ENCODE measurements around the gene SMG5.

Gene SMG5

DNA sequence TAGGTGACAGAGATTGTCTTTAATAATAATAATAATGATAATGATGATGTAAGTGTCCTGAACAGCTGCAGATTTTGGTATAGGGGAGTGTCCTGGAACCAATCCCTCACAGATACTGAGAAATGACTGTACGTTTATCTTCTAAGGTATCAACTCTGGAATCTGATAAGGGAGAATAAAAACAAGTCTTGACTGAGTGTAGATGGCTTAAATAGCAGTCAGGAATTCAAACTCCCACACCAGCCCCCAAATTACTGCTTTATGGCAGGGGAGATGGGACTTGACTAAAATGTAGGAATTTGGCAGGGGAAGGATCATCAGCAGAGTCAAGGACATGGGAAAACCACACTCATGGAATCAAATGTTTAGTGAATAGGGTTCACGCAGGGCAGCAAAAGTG, 22.6 kb upstream of the SMG5 start:
- no peak for DNase-seq (ENCODE audit: low spot score)
- Histone ChIP-seq H3K27me3 (ENCODE audit: control insufficient read depth in 3 of 3, insufficient read depth in 3 of 3, low read depth in 1 of 3, low read length in 3 of 3) (no peaks in the 10 kb centered on the region), H3K14ac (ENCODE audit: low read length) (no peak overlapping the region), H4K8ac (ENCODE audit: low read depth, low read length) (no peak overlapping the region), H2BK15ac (ENCODE audit: low read length) (no peak overlapping the region), H2AFZ (ENCODE audit: low read length) (no peak overlapping the region), H3K27ac (replicated peaks; ENCODE audit: low read length) (no peak overlapping the region), H4K91ac (ENCODE audit: low read depth, low read length, poor library complexity) (no peak overlapping the region), H3K4me3 (ENCODE audit: low read length in 2 of 2) (no peak overlapping the region), H3K9ac (ENCODE audit: low read depth, low read length, poor library complexity) (no peak overlapping the region), H2BK120ac (ENCODE audit: low read depth, low read length) (no peak overlapping the region), H3K9me3 (replicated peaks in 1 of 2; ENCODE audit: control insufficient read depth in 2 of 2, insufficient read depth in 1 of 2, low read depth in 1 of 2, low read length in 2 of 2) (no peaks in the 10 kb centered on the region), H3K36me3 (replicated peaks in 1 of 2; ENCODE audit: control insufficient read depth in 2 of 2, insufficient read depth in 2 of 2, low read length in 2 of 2) (peaks cover 15 to 56% of the 10 kb centered on the region in 2 donors), H2AK5ac (ENCODE audit: low read depth, low read length) (no peak overlapping the region), H3K4me2 (ENCODE audit: insufficient read depth, low read length, poor library complexity, severe bottlenecking) (no peak overlapping the region), H3K4me1 (ENCODE audit: control insufficient read depth in 2 of 2, insufficient read depth in 1 of 2, low read depth in 1 of 2, low read length in 2 of 2) (no peaks in the 10 kb centered on the region), H3K4ac (ENCODE audit: low read length) (no peak overlapping the region), H2BK12ac (ENCODE audit: low read length) (no peak overlapping the region), H2BK5ac (ENCODE audit: low read length) (no peak overlapping the region), H3K23ac (ENCODE audit: low read depth, low read length, poor library complexity) (no peak overlapping the region), H3K79me1 (ENCODE audit: low read depth, low read length) (no peaks in the 10 kb centered on the region), H3K18ac (ENCODE audit: low read length) (no peak overlapping the region)
- WGBS, 2 donors (ENCODE audit: extremely low coverage in 2 of 2, insufficient read length in 2 of 2, insufficient replicate concordance in 1 of 2), result no CpG with 5 or more reads among the region's 2 CpGs

DNA sequence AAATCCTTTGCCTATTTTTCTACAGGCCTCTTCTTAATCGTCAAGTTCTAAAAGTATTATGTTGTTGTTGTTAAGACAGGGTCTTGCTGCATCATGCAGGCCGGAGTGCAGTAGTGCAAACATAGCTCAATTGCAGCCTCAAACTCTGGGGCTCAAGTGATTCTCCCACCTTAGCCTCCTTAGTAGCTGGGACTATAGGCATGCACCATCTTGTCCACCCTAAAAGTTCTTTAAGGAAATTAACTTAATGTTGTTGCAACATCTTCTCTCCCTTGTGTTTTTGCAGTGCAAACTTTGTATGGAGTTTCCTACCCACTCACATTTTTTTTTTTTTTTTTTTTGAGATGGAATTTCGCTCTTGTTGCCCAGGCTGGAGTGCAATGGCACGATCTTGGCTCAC, 20.6 kb upstream of the SMG5 start:
- H3K27ac ChIP-seq (replicated peaks; ENCODE audit: low read length), result no peak overlapping the region
- no peaks in the 10 kb centered on the region for H3K79me1 ChIP-seq (ENCODE audit: low read depth, low read length)
- no CpG with 5 or more reads among the region's 4 CpGs for WGBS, 2 donors (ENCODE audit: extremely low coverage in 2 of 2, insufficient read length in 2 of 2, insufficient replicate concordance in 1 of 2)
- H3K4me3 ChIP-seq (ENCODE audit: low read length in 2 of 2), result no peak overlapping the region
- H3K36me3 ChIP-seq (replicated peaks in 1 of 2; ENCODE audit: control insufficient read depth in 2 of 2, insufficient read depth in 2 of 2, low read length in 2 of 2), result peaks cover 4 to 37% of the 10 kb centered on the region in 2 donors
- no peak overlapping the region for H2BK12ac ChIP-seq (ENCODE audit: low read length)
- no peak overlapping the region for H2BK15ac ChIP-seq (ENCODE audit: low read length)
- H3K9me3 ChIP-seq (replicated peaks in 1 of 2; ENCODE audit: control insufficient read depth in 2 of 2, insufficient read depth in 1 of 2, low read depth in 1 of 2, low read length in 2 of 2), result no peaks in the 10 kb centered on the region
- H3K4me2 ChIP-seq (ENCODE audit: insufficient read depth, low read length, poor library complexity, severe bottlenecking), result no peak overlapping the region
- no peak overlapping the region for H2BK5ac ChIP-seq (ENCODE audit: low read length)
- H3K27me3 ChIP-seq (ENCODE audit: control insufficient read depth in 3 of 3, insufficient read depth in 3 of 3, low read depth in 1 of 3, low read length in 3 of 3), result no peaks in the 10 kb centered on the region
- H2AFZ ChIP-seq (ENCODE audit: low read length), result no peak overlapping the region
- DNase-seq (ENCODE audit: low spot score), result no peak
- no peak overlapping the region for H2AK5ac ChIP-seq (ENCODE audit: low read depth, low read length)
- no peak overlapping the region for H3K4ac ChIP-seq (ENCODE audit: low read length)
- H3K9ac ChIP-seq (ENCODE audit: low read depth, low read length, poor library complexity), result no peak overlapping the region
- no peak overlapping the region for H4K8ac ChIP-seq (ENCODE audit: low read depth, low read length)
- no peak overlapping the region for H3K18ac ChIP-seq (ENCODE audit: low read length)
- H2BK120ac ChIP-seq (ENCODE audit: low read depth, low read length), result no peak overlapping the region
- H4K91ac ChIP-seq (ENCODE audit: low read depth, low read length, poor library complexity), result no peak overlapping the region
- H3K14ac ChIP-seq (ENCODE audit: low read length), result no peak overlapping the region
- no peak overlapping the region for H3K23ac ChIP-seq (ENCODE audit: low read depth, low read length, poor library complexity)
- H3K4me1 ChIP-seq (ENCODE audit: control insufficient read depth in 2 of 2, insufficient read depth in 1 of 2, low read depth in 1 of 2, low read length in 2 of 2), result no peaks in the 10 kb centered on the region

DNA sequence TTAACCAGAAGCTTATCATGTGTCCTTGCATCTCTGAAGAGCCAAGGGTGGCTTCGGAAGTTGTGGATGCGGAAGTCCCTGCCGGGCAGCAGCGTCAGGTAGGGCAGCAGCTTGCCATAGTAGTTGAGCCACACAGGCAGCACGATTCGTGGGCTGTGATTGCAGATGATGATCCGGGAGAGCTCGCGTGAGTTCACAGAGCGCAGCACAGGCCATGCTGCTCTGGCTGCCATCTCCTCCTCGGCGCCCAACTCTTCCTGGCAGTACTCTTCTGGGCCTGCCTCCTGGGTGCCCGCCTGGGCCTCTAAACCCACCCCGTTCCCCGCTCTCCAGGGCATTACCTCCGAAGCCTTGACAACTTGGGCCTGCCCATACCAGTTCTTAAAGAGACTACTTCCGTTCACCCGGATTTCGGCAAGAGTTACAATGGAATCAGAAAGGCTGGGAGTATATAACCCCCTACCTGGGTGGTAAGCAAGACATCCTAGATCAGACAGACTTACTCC, 16.3 kb upstream of the SMG5 start, which contains the start of gene VHLL:
VHLL (minus strand) TSS at position 456 of the 506 bp plus-strand sequence; CDS start at position 338, 118 bp downstream.
- Histone ChIP-seq H2BK15ac (ENCODE audit: low read length) (no peak within 1 kb of the TSS), H3K18ac (ENCODE audit: low read length) (no peak within 1 kb of the TSS), H3K23ac (ENCODE audit: low read depth, low read length, poor library complexity) (no peak within 1 kb of the TSS), H3K27me3 (ENCODE audit: control insufficient read depth in 3 of 3, insufficient read depth in 3 of 3, low read depth in 1 of 3, low read length in 3 of 3) (no peaks in the 10 kb centered on the region), H3K4me3 (ENCODE audit: low read length in 2 of 2) (no peak within 1 kb of the TSS), H2BK120ac (ENCODE audit: low read depth, low read length) (no peak within 1 kb of the TSS), H3K4ac (ENCODE audit: low read length) (no peak within 1 kb of the TSS), H2AFZ (ENCODE audit: low read length) (no peak within 1 kb of the TSS), H3K14ac (ENCODE audit: low read length) (no peak within 1 kb of the TSS), H3K79me1 (ENCODE audit: low read depth, low read length) (peaks cover 4% of the 10 kb centered on the region), H3K9me3 (replicated peaks in 1 of 2; ENCODE audit: control insufficient read depth in 2 of 2, insufficient read depth in 1 of 2, low read depth in 1 of 2, low read length in 2 of 2) (no peaks in the 10 kb centered on the region), H4K91ac (ENCODE audit: low read depth, low read length, poor library complexity) (no peak within 1 kb of the TSS), H4K8ac (ENCODE audit: low read depth, low read length) (no peak within 1 kb of the TSS), H3K27ac (replicated peaks; ENCODE audit: low read length) (no peak within 1 kb of the TSS), H2BK5ac (ENCODE audit: low read length) (no peak within 1 kb of the TSS), H3K4me1 (ENCODE audit: control insufficient read depth in 2 of 2, insufficient read depth in 1 of 2, low read depth in 1 of 2, low read length in 2 of 2) (peaks cover 2 to 6% of the 10 kb centered on the region in 2 donors), H2AK5ac (ENCODE audit: low read depth, low read length) (no peak within 1 kb of the TSS), H3K36me3 (replicated peaks in 1 of 2; ENCODE audit: control insufficient read depth in 2 of 2, insufficient read depth in 2 of 2, low read length in 2 of 2) (peaks cover 0 to 3% of the 10 kb centered on the region in 2 donors), H2BK12ac (ENCODE audit: low read length) (peak within 1 kb of the TSS; percentile 16), H3K9ac (ENCODE audit: low read depth, low read length, poor library complexity) (peak within 1 kb of the TSS; percentile 27), H3K4me2 (ENCODE audit: insufficient read depth, low read length, poor library complexity, severe bottlenecking) (no peak within 1 kb of the TSS)
- no peak for DNase-seq (ENCODE audit: low spot score)
- WGBS, 2 donors (ENCODE audit: extremely low coverage in 2 of 2, insufficient read length in 2 of 2, insufficient replicate concordance in 1 of 2), result no CpG with 5 or more reads among the region's 19 CpGs

DNA sequence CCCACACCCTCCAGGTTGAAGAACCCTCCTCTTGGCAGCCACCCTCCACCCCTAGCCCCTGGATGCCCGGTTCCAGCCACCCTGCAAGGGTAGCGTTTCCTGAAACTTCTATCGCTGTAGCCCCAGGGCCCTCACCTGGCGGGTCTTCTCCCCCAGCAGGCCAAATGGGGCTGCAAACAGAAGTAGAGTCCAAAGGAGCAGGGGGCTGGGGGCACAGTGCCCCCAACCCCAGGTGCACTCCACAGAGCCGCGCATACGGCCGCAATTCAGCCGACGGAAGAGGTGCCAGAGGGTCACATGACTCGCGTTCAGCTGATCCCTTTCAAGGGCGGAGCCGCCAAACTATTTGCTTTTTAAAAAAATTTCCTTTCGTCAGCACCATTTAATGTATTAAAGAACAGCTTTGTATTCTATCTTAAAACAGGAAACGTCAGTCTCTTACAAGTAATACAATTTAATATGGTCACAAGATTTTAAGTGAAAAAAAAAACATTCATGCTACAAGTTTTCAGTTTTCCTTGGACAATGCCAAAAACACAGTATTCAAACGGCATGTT, 12.8 kb upstream of the SMG5 start, which contains the start of gene GLMP:
GLMP (minus strand) TSS at position 289 of the 557 bp plus-strand sequence; CDS start at position 255, 34 bp downstream.
- Histone ChIP-seq H2BK5ac (ENCODE audit: low read length) (no peak within 1 kb of the TSS), H3K18ac (ENCODE audit: low read length) (peak within 1 kb of the TSS; percentile 50), H3K4me1 (ENCODE audit: control insufficient read depth in 2 of 2, insufficient read depth in 1 of 2, low read depth in 1 of 2, low read length in 2 of 2) (peaks cover 2 to 10% of the 10 kb centered on the region in 2 donors), H3K9me3 (replicated peaks in 1 of 2; ENCODE audit: control insufficient read depth in 2 of 2, insufficient read depth in 1 of 2, low read depth in 1 of 2, low read length in 2 of 2) (no peaks in the 10 kb centered on the region), H3K4me2 (ENCODE audit: insufficient read depth, low read length, poor library complexity, severe bottlenecking) (peak within 1 kb of the TSS; percentile 88), H3K4me3 (ENCODE audit: low read length in 2 of 2) (peak within 1 kb of the TSS; percentile 56 to 76), H2BK12ac (ENCODE audit: low read length) (no peak within 1 kb of the TSS), H4K8ac (ENCODE audit: low read depth, low read length) (no peak within 1 kb of the TSS), H3K27ac (replicated peaks; ENCODE audit: low read length) (no peak within 1 kb of the TSS), H2AK5ac (ENCODE audit: low read depth, low read length) (peak within 1 kb of the TSS; percentile 78), H4K91ac (ENCODE audit: low read depth, low read length, poor library complexity) (peak within 1 kb of the TSS; percentile 3), H2AFZ (ENCODE audit: low read length) (peak within 1 kb of the TSS; percentile 98), H3K4ac (ENCODE audit: low read length) (no peak within 1 kb of the TSS), H3K36me3 (replicated peaks in 1 of 2; ENCODE audit: control insufficient read depth in 2 of 2, insufficient read depth in 2 of 2, low read length in 2 of 2) (peaks cover 0 to 2% of the 10 kb centered on the region in 2 donors), H3K14ac (ENCODE audit: low read length) (no peak within 1 kb of the TSS), H2BK15ac (ENCODE audit: low read length) (no peak within 1 kb of the TSS), H3K79me1 (ENCODE audit: low read depth, low read length) (peaks cover 5% of the 10 kb centered on the region), H2BK120ac (ENCODE audit: low read depth, low read length) (no peak within 1 kb of the TSS), H3K23ac (ENCODE audit: low read depth, low read length, poor library complexity) (no peak within 1 kb of the TSS), H3K27me3 (ENCODE audit: control insufficient read depth in 3 of 3, insufficient read depth in 3 of 3, low read depth in 1 of 3, low read length in 3 of 3) (no peaks in the 10 kb centered on the region), H3K9ac (ENCODE audit: low read depth, low read length, poor library complexity) (peak within 1 kb of the TSS; percentile 32)
- no peak for DNase-seq (ENCODE audit: low spot score)
- WGBS, 2 donors (ENCODE audit: extremely low coverage in 2 of 2, insufficient read length in 2 of 2, insufficient replicate concordance in 1 of 2), result no CpG with 5 or more reads among the region's 17 CpGs

All from neuronal stem cell (in vitro differentiated cells).